Esophagus muscularis mucosa (tissue), 4 donors: ENCODE measurements around the gene PIEZO1. TPM values are rescaled to one million over a fixed set of nuclear protein-coding genes. Genes with fewer than 3 reads are reported as not detected.
"Not testable (repeated sequence)": the region's sequence is repeated elsewhere in the genome, so short reads cannot be mapped to it uniquely, and the experiment has no call there.

Source experiments
- DNase-seq: peaks from one replicate; pipeline ENCODE4 v3.0.0-alpha.2; 2017; ENCODE audit errors: extremely low spot score
- H3K27ac ChIP-seq, 4 donors: fragments of 200-600 bp; sonication (generic); replicated peaks in 1 of 4; 1 replicate in 3 of 4; 2 replicates in 1 of 4; pipeline ENCODE4 v1.5.1; 2016 to 2019; ENCODE audit warnings: mild to moderate bottlenecking in 1 of 4
- H3K27me3 ChIP-seq, 4 donors: fragments of 200-600 bp; sonication (generic); one replicate each; pipeline versions ENCODE4 v1.5.1 to v1.6.0; 2016 to 2019
- H3K36me3 ChIP-seq, 4 donors: fragments of 200-600 bp; sonication (generic); one replicate each; pipeline ENCODE4 v1.5.1; 2016 to 2019
- H3K4me1 ChIP-seq, 4 donors: fragments of 200-600 bp; sonication (generic); one replicate each; pipeline ENCODE4 v1.5.1; 2016 to 2019
- H3K4me3 ChIP-seq, 4 donors: fragments of 200-600 bp; sonication (generic); 1 replicate in 2 of 4; 2 replicates in 2 of 4; pipeline ENCODE4 v1.5.1; 2016 to 2019; ENCODE audit warnings: mild to moderate bottlenecking in 4 of 4, moderate library complexity in 1 of 4
- H3K9me3 ChIP-seq, 4 donors: fragments of 200-600 bp; sonication (generic); 1 replicate in 3 of 4; 2 replicates in 1 of 4; pipeline ENCODE4 v1.5.1; 2016 to 2019
- CTCF ChIP-seq, 3 experiments: fragments of 200-600 bp in 2 of 3; fragments of 450-650 bp in 1 of 3; sonication (generic) in 2 of 3; IDR thresholded peaks; one replicate each; pipeline ENCODE4 v1.5.1; 2017 to 2019; ENCODE audit warnings: antibody characterized with exemption in 3 of 3, mild to moderate bottlenecking in 2 of 3, moderate library complexity in 1 of 3
- EP300 ChIP-seq: sonication (generic); formaldehyde crosslinking; IDR thresholded peaks from one replicate; pipeline ENCODE4 v1.6.1; 2017; ENCODE audit warnings: antibody characterized with exemption
- POLR2A ChIP-seq: fragments of 450-650 bp; IDR thresholded peaks from one replicate; pipeline ENCODE4 v1.6.1; 2017; ENCODE audit warnings: antibody characterized with exemption, moderate library complexity, mild to moderate bottlenecking, low read depth
- POLR2AphosphoS5 ChIP-seq, 2 donors: sonication (generic); formaldehyde crosslinking; IDR thresholded peaks; one replicate each; pipeline ENCODE4 v1.6.1; 2017; ENCODE audit warnings: antibody characterized with exemption in 2 of 2
- WGBS: methylation state at CpG from one replicate; pipeline ENCODE4 v1.1.5; 2018; 5-methylcytosine and 5-hydroxymethylcytosine counted together
- intact Hi-C: fragments of 100-400 bp; cut with DNase I; formaldehyde crosslinking; loops from one replicate; pipeline ENCODE4 v1.15.1; 2023
- total RNA-seq, 4 donors: library from RNA; depleted of rRNA; stranded (reverse); fragments of >200 nt; gene quantifications; one replicate each; pipeline versions ENCODE4 v1.1.0 to v1.2.1, GENCODE V29; 2016

Gene PIEZO1
- total RNA-seq, 4 donors from 2014 or later = 140 to 298 (median 182) TPM

GRCh38 chr16:88825146-88825545, 40.1 kb upstream of the PIEZO1 start:
- Histone ChIP-seq H3K27me3 (no peaks in the 10 kb centered on the region), H3K4me3 (no peak overlapping the region), H3K4me1 (no peaks in the 10 kb centered on the region), H3K9me3 (no peaks in the 10 kb centered on the region), H3K36me3 (peaks cover 43 to 94% (median 73%) of the 10 kb centered on the region in 4 donors), H3K27ac (no peak overlapping the region)
- 87% methylated on average over 8 of the region's 12 CpGs for WGBS
- no peak for DNase-seq
- TF ChIP-seq EP300 (no peak), POLR2AphosphoS5 (IDR thresholded peaks at IDR 0.05) (no peak), CTCF (IDR thresholded peaks at IDR 0.05) (no peak), POLR2A (no peak)
- intact Hi-C loops = no loop called here

GRCh38 chr16:88824256-88825077, 39.4 kb upstream of the PIEZO1 start:
- no peak for DNase-seq
- Histone ChIP-seq H3K9me3 (no peaks in the 10 kb centered on the region), H3K27me3 (no peaks in the 10 kb centered on the region), H3K4me3 (no peak overlapping the region), H3K36me3 (peaks cover 43 to 93% (median 68%) of the 10 kb centered on the region in 4 donors), H3K4me1 (no peaks in the 10 kb centered on the region), H3K27ac (no peak overlapping the region)
- WGBS = 91% methylated on average over 25 of the region's 33 CpGs
- intact Hi-C loops = no loop called here
- no peak for TF ChIP-seq POLR2A

GRCh38 chr16:88823646-88824045, 38.6 kb upstream of the PIEZO1 start:
- H3K4me3 ChIP-seq, H3K9me3 ChIP-seq: not testable (repeated sequence)
- H3K36me3 ChIP-seq = peaks cover 40 to 84% (median 62%) of the 10 kb centered on the region in 4 donors

GRCh38 chr16:88822281-88823040, 37.4 kb upstream of the PIEZO1 start:
- H3K4me1 ChIP-seq = no peaks in the 10 kb centered on the region
- no peaks in the 10 kb centered on the region for H3K27me3 ChIP-seq
- no peak overlapping the region for H3K27ac ChIP-seq
- no peaks in the 10 kb centered on the region for H3K9me3 ChIP-seq
- intact Hi-C loops = no loop called here
- no peak for DNase-seq
- no peak overlapping the region for H3K4me3 ChIP-seq
- peaks cover 33 to 73% (median 52%) of the 10 kb centered on the region in 4 donors for H3K36me3 ChIP-seq
- WGBS = 91% methylated on average over 14 of the region's 24 CpGs
- TF ChIP-seq EP300 (no peak), CTCF (IDR thresholded peaks at IDR 0.05) (no peak), POLR2AphosphoS5 (IDR thresholded peaks at IDR 0.05) (no peak), POLR2A (no peak)

More at GRCh38 chr16:88823646-88824045, 38.6 kb upstream of the PIEZO1 start:
- H3K4me1 ChIP-seq, H3K27me3 ChIP-seq, intact Hi-C loops, DNase-seq, H3K27ac ChIP-seq: not testable (repeated sequence)
- over 99% methylated on average over 15 of the region's 31 CpGs for WGBS

- Histone ChIP-seq H3K4me1 (no peaks in the 10 kb centered on the region), H3K27me3 (no peaks in the 10 kb centered on the region), H3K9me3 (no peaks in the 10 kb centered on the region), H3K27ac (no peak overlapping the region), H3K36me3 (peaks cover 22 to 61% (median 45%) of the 10 kb centered on the region in 4 donors), H3K4me3 (no peak overlapping the region)
- intact Hi-C loops = no loop called here
- TF ChIP-seq POLR2AphosphoS5 (IDR thresholded peaks at IDR 0.05) = no peak
- no peak for TF ChIP-seq EP300
- TF ChIP-seq POLR2A = no peak
- no peak for TF ChIP-seq CTCF (IDR thresholded peaks at IDR 0.05)
- DNase-seq = no peak
- WGBS = 90% methylated on average over 5 of the region's 22 CpGs
These were observed 36.3 kb upstream of the PIEZO1 start for GRCh38 chr16:88821168-88821850.
